KMS-11 (cell line): ENCODE measurements around the gene LINC01488.

Source experiments
- H2AFZ ChIP-seq: fragments of 200-600 bp; sonication (generic); 2 replicates; pipeline ENCODE4 v1.6.1; 2016; ENCODE audit warnings: antibody characterized with exemption, mixed run types, low read depth
- H3K27ac ChIP-seq: fragments of 200-600 bp; sonication (generic); 2 replicates; pipeline ENCODE4 v1.6.1; 2016; ENCODE audit warnings: mild to moderate bottlenecking, mixed run types
- H3K27me3 ChIP-seq: fragments of 200-600 bp; sonication (generic); 2 replicates; pipeline ENCODE4 v1.6.1; 2017; ENCODE audit warnings: mild to moderate bottlenecking, low read depth, mixed run types, moderate library complexity; ENCODE audit not compliant: insufficient read depth
- H3K36me3 ChIP-seq: fragments of 200-600 bp; sonication (generic); 2 replicates; pipeline ENCODE4 v1.6.1; 2017; ENCODE audit warnings: mild to moderate bottlenecking, mixed run types; ENCODE audit not compliant: insufficient read depth
- H3K4me1 ChIP-seq: fragments of 200-600 bp; sonication (generic); 2 replicates; pipeline ENCODE4 v1.6.1; 2016; ENCODE audit warnings: mild to moderate bottlenecking, low read depth, mixed run types; ENCODE audit not compliant: poor library complexity, severe bottlenecking
- H3K4me2 ChIP-seq: fragments of 200-600 bp; sonication (generic); 2 replicates; pipeline ENCODE4 v1.7.0; 2016; ENCODE audit warnings: mild to moderate bottlenecking, mixed run types
- H3K4me3 ChIP-seq: fragments of 200-600 bp; sonication (generic); IDR thresholded peaks from 2 replicates; pipeline ENCODE4 v1.6.1; 2017; ENCODE audit warnings: low read depth, low read length, mixed read lengths; ENCODE audit not compliant: insufficient read depth
- H3K79me2 ChIP-seq: fragments of 200-600 bp; sonication (generic); 2 replicates; pipeline ENCODE4 v1.6.1; 2016; ENCODE audit warnings: low read depth, mixed run types; ENCODE audit not compliant: insufficient read depth
- H3K9ac ChIP-seq: fragments of 200-600 bp; sonication (generic); 2 replicates; pipeline ENCODE4 v1.6.1; 2016; ENCODE audit warnings: mild to moderate bottlenecking, mixed run types
- H4K20me1 ChIP-seq: fragments of 200-600 bp; sonication (generic); 2 replicates; pipeline ENCODE4 v1.6.1; 2016; ENCODE audit warnings: mild to moderate bottlenecking, mixed run types; ENCODE audit not compliant: insufficient read depth
- TF ChIP-seq, protein P1 (sequence below): fragments of 200-600 bp; sonication (generic); conservative IDR thresholded peaks from 2 replicates; pipeline ENCODE4 v1.6.1; 2017; ENCODE audit warnings: low read depth, mild to moderate bottlenecking, antibody characterized with exemption, low read length, moderate library complexity, mixed read lengths

Gene LINC01488

DNA sequence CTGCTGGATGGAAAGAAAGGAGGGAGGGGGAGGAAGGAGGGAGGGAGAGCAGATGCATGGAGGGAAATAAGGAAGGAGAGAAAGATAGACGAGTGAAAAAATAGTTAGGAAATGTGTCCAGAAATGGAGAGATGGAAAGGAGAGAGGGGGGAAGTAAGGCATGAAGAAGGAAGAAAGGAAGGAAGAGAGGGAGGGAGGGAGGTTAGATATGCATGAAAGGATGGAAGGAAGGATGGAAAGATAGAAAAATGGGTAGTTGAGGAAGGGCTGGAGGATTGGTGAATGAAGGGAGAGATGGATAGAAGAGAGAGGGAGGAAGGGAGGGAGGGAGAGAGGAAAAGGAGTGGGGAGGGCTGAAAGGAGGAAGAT, 19.6 kb downstream of the LINC01488 start:
- no peak overlapping the region for H3K4me3 ChIP-seq
- no peak overlapping the region for H2AFZ ChIP-seq
- TF ChIP-seq, protein P1, sequence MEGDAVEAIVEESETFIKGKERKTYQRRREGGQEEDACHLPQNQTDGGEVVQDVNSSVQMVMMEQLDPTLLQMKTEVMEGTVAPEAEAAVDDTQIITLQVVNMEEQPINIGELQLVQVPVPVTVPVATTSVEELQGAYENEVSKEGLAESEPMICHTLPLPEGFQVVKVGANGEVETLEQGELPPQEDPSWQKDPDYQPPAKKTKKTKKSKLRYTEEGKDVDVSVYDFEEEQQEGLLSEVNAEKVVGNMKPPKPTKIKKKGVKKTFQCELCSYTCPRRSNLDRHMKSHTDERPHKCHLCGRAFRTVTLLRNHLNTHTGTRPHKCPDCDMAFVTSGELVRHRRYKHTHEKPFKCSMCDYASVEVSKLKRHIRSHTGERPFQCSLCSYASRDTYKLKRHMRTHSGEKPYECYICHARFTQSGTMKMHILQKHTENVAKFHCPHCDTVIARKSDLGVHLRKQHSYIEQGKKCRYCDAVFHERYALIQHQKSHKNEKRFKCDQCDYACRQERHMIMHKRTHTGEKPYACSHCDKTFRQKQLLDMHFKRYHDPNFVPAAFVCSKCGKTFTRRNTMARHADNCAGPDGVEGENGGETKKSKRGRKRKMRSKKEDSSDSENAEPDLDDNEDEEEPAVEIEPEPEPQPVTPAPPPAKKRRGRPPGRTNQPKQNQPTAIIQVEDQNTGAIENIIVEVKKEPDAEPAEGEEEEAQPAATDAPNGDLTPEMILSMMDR: no peak
- no peaks in the 10 kb centered on the region for H3K36me3 ChIP-seq
- H4K20me1 ChIP-seq: no peaks in the 10 kb centered on the region
- H3K27me3 ChIP-seq: peaks cover 8% of the 10 kb centered on the region; the same call in 1 of the 2 replicates
- no peak overlapping the region for H3K9ac ChIP-seq
- no peak overlapping the region for H3K4me2 ChIP-seq
- H3K79me2 ChIP-seq: no peaks in the 10 kb centered on the region
- H3K4me1 ChIP-seq: no peaks in the 10 kb centered on the region
- H3K27ac ChIP-seq: no peak overlapping the region

DNA sequence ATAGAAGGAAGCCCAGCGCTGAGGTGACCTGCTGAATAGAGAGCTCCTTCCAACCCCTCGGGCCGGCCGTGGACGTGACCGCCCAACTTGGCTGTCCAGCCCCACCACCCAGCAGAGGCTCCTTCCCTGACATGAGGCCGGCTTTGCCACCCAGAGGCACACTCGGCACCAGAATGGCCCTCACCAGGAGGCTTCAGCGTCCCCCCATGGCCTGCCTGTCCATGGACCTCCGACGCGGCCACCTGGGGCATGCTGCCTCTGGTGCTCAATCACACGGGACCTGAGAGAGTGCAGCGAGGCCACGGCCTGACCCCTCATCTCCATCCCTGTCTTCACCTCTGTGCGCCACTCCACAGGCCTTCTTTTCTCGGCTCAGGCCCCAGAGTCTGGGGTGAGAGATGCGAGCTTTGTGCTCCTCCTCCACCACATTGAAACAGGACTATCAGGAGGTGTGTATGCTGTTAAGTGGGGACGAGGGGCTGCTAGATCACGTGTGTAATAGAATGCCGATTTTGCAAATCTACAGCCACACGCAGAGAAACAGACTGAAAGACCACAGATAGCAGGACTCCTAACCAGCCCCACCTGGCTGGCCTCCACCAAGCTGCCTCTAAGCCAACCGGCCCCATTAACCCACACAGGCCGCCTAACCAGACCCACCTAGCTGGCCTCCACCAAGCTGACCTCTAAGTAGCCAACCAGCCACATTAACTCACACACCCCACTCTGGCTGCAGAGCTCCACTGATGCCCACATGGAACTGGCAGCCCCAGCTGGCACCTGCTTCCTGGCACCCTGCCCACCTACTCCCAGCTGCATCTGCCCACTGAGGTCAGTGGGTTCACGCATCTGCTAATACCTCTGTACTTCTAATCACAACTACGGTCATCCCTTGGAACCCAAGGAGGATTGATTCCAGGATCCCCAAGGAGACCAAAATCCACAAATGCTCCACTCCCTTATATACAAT, 20.7 kb downstream of the LINC01488 start:
- TF ChIP-seq, protein P1: no peak
- H4K20me1 ChIP-seq: no peaks in the 10 kb centered on the region
- no peak overlapping the region for H3K4me2 ChIP-seq
- H3K36me3 ChIP-seq: no peaks in the 10 kb centered on the region
- H3K79me2 ChIP-seq: no peaks in the 10 kb centered on the region
- H3K4me1 ChIP-seq: no peaks in the 10 kb centered on the region
- H2AFZ ChIP-seq: no peak overlapping the region
- H3K9ac ChIP-seq: no peak overlapping the region
- no peak overlapping the region for H3K4me3 ChIP-seq
- H3K27ac ChIP-seq: no peak overlapping the region
- H3K27me3 ChIP-seq: peaks cover 8% of the 10 kb centered on the region; the same call in 1 of the 2 replicates

DNA sequence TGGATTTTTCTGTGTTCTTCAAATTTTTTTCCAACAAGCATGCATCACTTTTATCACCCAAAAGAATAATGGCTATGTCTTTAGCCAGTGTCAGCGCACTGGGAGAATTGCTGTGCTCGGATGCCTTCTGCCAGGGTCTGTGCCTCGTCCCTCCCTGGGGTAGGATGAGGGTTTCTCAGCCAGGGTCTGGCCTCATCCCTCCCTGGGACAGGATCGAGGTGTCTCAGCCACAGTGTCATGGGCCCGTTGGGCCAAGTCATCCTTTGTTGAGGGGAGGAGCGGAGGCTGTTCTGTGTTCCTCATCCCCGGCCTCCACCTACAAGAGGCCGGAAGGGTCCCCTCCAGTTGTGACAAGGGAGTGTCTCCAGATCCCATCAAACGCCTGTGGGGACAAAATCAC, 22.7 kb downstream of the LINC01488 start:
- H4K20me1 ChIP-seq: no peaks in the 10 kb centered on the region
- TF ChIP-seq, protein P1: no peak
- H3K27ac ChIP-seq: no peak overlapping the region
- no peak overlapping the region for H3K4me2 ChIP-seq
- no peak overlapping the region for H3K9ac ChIP-seq
- H3K27me3 ChIP-seq: peaks cover 8% of the 10 kb centered on the region; the same call in 1 of the 2 replicates
- H3K36me3 ChIP-seq: no peaks in the 10 kb centered on the region
- H3K79me2 ChIP-seq: no peaks in the 10 kb centered on the region
- no peaks in the 10 kb centered on the region for H3K4me1 ChIP-seq
- H3K4me3 ChIP-seq: no peak overlapping the region
- no peak overlapping the region for H2AFZ ChIP-seq

DNA sequence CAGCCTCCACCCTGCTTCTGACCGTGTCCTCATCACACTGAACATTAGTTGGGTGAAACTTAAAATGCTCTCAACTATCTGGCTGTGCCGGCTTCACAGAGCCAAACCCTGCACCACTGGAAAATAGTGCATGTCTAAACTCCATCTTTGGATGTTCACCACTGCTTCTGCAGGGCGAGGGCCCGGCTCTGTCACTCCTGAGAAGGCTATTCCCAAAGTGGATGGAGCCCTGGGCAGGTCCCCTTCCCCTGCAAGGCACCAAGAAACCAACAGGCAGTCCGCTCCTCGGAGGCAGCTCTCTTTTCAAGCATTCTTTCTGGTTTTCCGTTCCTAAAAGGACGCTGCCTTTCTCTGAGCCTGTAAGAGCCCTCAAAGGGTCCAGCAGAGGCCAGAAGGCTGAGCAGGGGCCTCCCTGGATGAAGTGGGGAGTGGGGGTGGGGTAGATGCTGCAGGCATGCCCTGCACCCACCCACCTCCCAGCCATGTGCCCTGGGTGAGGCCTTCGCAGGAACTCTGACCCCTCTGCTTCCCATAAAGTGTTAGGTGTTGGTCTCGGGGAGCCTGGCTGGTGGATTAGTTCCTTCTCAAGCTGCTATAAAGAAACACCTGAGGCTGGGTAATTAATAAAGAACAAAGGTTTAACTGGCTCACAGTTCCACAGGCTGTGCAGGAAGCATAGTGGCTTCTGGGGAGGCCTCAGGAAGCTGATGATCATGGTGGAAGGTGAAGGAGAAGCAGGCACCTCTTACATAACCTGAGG, 23.3 kb downstream of the LINC01488 start:
- H3K9ac ChIP-seq: no peak overlapping the region
- H3K4me3 ChIP-seq: no peak overlapping the region
- H3K27me3 ChIP-seq: peaks cover 8% of the 10 kb centered on the region; the same call in 1 of the 2 replicates
- H3K27ac ChIP-seq: no peak overlapping the region
- H3K4me2 ChIP-seq: no peak overlapping the region
- no peaks in the 10 kb centered on the region for H3K36me3 ChIP-seq
- no peaks in the 10 kb centered on the region for H3K79me2 ChIP-seq
- no peaks in the 10 kb centered on the region for H4K20me1 ChIP-seq
- H2AFZ ChIP-seq: no peak overlapping the region
- H3K4me1 ChIP-seq: no peaks in the 10 kb centered on the region
- TF ChIP-seq, protein P1: no peak
